MM.1S (cell line): ENCODE results near the gene SCYGR4.
"Not testable (repeated sequence)": the region's sequence is repeated elsewhere in the genome, so short reads cannot be mapped to it uniquely, and the experiment has no call there.

Source experiments
- EZH2phosphoT487 ChIP-seq: fragments of 300-600 bp; sonication (generic); IDR thresholded peaks from 2 replicates; pipeline ENCODE4 v1.6.1; 2018; ENCODE audit warnings: antibody characterized with exemption, low read length
- TF ChIP-seq, protein P1 (sequence below): fragments of 300-600 bp; sonication (generic); IDR thresholded peaks from 2 replicates; pipeline ENCODE4 v1.5.1; 2016; ENCODE audit warnings: antibody characterized with exemption, low read length, mixed read lengths

DNA sequence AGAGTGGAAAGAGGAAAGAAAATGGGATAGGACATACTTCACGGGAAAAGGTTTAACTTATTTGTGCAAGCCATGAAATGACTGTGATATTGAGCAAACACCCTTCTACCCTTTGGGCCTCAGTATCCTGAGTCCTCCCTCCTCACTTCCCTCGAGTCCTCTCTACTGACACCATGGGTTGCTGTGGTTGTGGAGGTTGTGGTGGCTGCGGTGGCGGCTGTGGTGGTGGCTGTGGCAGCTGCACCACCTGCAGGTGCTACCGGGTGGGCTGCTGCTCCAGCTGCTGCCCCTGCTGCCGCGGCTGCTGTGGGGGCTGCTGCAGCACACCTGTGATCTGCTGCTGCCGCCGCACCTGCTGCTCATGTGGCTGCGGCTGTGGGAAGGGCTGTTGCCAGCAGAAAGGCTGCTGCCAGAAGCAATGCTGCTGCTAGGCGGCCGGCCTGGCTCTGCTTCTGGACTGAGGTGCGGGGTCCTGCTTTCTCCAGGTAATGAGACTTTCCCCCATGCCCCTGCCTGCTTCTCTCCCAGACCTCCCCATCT is 49.4 kb downstream of the SCYGR4 start, which contains the start of gene SCYGR5:
- TF ChIP-seq, protein P1, sequence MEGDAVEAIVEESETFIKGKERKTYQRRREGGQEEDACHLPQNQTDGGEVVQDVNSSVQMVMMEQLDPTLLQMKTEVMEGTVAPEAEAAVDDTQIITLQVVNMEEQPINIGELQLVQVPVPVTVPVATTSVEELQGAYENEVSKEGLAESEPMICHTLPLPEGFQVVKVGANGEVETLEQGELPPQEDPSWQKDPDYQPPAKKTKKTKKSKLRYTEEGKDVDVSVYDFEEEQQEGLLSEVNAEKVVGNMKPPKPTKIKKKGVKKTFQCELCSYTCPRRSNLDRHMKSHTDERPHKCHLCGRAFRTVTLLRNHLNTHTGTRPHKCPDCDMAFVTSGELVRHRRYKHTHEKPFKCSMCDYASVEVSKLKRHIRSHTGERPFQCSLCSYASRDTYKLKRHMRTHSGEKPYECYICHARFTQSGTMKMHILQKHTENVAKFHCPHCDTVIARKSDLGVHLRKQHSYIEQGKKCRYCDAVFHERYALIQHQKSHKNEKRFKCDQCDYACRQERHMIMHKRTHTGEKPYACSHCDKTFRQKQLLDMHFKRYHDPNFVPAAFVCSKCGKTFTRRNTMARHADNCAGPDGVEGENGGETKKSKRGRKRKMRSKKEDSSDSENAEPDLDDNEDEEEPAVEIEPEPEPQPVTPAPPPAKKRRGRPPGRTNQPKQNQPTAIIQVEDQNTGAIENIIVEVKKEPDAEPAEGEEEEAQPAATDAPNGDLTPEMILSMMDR = not testable (repeated sequence)
- not testable (repeated sequence) for TF ChIP-seq EZH2phosphoT487
